Middle frontal gyrus (tissue), 1 donor: Measurements from ENCODE around the gene SLC66A3.
A peak's percentile ranks its signal among the peaks of the same experiment; 100 is the strongest.
"Not testable (repeated sequence)": the region's sequence is repeated elsewhere in the genome, so short reads cannot be mapped to it uniquely, and the experiment has no call there.

Experiments
- DNase-seq: peaks from one replicate; pipeline ENCODE4 v3.0.0-alpha.2; 2015; ENCODE audit warnings: low spot score; ENCODE audit errors: extremely low spot score

Gene SLC66A3

DNA sequence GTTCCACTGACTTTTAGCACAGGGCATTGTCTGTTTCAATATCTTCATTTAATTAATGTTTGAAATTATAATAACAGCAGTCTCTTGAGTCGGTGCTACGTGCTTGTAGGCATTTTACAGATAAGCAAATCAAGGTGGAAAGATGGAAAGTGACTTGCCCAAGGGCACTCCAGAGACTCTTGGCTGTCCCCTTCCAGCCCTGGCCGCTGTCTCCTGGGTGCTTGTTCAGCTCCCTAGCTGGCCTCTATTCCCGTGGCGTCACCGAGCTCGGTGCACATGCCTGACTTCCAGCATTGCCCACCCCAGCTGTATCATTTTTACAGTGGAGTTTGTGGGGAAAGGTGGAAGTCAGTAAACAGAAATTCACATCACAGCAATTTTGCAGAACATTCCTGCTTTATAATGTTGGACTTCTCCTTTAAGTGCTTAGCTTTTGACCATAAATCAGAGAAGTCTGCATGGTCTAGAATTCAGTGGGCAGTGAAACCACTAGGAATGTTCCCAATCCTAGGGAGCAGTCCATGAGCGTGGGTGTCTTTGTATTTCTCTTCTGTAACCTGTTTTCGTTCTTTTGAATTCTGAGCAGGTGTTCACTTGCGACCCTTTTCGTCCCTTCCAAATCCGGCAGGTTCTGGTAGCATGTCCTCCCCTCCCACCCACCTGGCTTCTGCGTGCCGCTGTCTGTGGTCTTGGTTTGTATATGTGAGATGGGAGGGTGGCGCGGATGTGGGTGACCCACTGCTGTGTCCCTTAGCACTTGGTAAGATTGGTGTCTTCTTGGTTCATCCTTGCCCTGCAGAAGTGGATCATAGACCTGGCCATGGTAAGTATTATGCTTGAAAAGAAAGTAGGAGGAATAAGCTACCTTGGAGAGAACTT is 8.4 kb downstream of the SLC66A3 start:
- no peak for DNase-seq

DNA sequence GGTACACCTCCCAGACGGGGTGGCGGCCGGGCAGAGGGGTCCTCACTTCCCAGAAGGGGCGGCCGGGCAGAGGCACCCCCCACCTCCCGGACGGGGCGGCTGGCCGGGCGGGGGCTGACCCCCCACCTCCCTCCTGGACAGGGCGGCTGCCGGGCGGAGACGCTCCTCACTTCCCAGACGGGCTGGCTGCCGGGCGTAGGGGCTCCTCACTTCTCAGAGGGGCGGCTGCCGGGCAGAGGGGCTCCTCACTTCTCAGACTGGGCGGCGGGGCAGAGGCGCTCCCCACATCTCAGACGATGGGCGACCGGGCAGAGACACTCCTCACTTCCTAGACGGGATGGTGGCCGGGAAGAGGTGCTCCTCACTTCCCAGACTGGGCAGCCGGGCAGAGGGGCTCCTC is 9.8 kb downstream of the SLC66A3 start:
- DNase-seq, result not testable (repeated sequence)

DNA sequence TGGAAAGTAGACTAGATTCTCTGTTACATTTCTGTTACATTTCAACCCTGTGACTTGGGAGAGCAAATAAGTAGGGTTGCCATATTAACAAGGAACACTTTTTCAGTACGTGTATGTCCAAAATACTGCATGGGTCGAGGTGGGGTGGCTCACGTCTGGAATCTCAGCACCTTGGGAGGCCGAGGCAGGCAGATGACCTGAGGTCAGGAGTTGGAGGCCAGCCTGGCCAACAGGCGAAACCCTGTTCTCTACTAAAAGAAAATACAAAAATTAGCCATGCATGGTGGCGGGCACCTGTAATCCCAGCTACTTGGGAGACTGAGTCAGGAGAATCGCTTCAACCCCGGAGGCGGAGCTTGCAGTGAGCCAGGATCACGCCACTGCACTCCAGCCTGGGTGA is 11.2 kb downstream of the SLC66A3 start:
- no peak for DNase-seq

DNA sequence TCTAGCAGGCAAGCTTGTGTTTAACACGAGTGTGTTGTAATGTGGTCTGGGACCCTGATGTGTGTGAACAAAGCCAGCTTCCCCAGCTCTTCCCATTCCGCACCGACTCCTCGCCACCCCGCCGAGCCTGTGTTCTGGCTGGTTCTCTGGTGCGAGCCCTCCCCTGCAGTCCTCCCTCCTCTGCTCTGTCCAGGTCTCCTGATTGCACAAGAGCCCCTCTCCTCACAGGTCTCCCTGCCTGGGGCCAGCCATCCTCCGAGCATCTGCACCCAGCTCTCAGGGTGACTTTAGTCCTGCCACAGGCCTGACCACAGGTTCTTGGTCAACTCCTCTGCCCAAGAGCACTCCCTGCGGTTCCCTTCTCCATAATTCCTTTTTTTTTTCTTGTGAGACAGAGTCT is 13.2 kb downstream of the SLC66A3 start:
- DNase-seq, result no peak

DNA sequence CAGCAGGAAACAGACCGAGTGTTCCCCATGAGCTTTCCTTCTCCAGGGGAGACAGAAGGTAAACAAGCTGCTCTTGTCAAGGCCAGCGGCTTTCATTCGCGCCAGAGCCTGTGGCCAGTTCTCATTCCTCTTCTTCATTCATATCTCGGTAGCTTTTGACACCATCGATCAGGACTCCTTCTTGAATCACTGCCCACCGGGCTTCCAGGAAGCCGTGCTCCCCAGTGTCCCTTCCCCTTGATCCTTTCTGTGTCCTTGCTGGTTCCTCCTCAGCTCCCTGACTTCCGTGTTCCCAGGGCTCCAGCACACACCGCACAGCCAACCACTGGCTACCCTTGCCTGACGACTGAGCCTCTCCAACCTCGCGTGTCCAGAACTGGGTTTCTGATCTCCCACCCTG is 14.1 kb downstream of the SLC66A3 start:
- DNase-seq, result no peak

DNA sequence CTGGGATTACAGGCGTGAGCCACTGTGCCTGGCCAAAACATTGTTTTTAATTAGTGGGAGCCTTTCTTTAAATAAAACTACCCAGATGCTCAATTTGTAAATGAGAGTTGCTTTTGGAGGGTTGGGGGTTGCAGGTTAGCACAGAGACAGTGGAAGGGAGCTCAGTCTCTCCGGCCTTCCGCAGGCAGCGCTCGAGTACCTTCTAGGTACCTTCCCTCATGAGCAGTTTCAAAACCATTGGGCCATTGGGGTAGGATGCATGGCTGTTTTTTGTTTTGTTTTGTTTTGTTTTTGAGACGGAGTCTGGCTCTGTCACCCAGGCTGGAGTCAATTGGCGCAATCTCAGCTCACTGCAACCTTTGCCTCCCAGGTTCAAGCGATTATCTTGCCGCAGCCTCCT is 19.0 kb downstream of the SLC66A3 start:
- no peak for DNase-seq

DNA sequence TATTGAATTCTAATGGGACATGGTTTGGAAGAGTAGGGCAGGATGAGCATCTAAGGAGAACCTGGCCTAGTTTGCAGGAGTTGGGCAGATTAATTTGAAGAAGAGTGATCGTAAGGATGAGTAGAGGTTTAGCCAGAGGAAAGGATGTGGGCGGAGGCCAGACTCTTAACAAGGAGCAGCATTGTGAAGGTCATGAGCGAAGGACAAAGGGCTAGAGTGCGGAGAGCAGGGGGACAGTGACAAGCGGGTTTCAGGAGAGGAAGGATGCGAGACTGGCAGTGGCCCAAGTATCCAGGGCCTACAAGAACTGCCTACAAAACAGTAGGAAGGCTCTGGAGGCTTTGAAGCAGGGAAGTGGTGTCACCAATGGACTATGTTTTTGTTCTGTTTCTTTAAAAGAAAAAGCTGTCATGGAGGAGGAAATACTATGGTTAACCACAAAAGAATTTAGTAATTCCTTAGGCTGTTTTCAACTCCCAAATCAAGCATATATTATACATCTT is 20.1 kb downstream of the SLC66A3 start:
- no peak for DNase-seq

DNA sequence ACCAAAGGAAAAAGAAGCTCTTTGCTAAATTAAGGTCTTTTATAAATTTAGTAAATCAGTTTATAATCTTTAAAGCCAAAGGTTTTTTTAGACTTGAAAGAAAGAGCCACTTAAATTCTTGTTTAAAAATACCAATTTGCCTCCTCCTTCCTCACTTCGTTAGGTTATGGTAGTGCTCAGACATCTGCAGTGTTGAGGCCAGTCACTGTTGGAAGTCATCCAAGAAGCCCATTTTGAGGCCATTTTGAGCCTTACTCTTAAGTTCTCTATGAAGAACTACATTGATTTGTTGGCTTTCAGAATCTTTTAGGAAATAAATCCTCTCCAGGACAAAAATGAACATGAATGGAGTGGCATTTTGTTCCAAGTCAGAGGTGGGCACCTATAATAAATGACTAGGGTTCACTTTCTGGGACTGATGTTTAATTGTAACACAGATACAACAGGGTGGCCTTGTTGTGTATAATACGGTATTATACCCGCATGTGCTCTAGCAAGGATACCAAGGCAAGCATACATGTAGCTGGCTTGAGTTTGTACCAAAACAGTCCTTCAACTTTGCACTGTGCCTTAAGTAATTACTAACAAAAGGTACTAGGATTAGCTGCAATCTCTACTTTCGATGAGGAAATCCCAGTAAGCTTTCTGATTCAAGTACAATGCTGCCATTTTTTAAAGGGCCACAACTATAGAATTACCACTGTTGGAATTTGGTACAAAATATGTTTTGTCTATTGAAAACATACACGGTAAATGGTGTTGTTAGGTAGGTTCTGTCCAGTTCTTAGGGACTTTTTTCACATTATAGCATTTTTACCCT is 22.8 kb downstream of the SLC66A3 start:
- peak; percentile 14 for DNase-seq

DNA sequence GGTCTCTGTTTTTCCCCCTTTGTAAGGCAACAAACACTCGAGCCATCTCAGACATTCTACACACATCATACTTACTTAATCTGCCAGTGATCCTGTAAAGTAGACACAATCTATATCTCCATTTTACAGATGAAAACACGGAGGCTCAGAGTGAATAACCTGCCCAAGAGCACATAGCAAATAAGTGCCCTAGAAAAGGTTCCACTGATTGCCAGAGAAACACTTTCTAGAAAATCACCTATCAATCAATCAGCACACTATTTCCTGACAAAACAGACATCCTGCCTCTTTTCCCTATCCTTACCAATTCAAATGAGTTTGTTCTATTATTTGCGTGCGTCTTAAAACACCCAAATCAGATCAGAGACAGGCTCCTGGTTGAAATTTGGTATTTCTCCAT is 23.9 kb downstream of the SLC66A3 start:
- no peak for DNase-seq

DNA sequence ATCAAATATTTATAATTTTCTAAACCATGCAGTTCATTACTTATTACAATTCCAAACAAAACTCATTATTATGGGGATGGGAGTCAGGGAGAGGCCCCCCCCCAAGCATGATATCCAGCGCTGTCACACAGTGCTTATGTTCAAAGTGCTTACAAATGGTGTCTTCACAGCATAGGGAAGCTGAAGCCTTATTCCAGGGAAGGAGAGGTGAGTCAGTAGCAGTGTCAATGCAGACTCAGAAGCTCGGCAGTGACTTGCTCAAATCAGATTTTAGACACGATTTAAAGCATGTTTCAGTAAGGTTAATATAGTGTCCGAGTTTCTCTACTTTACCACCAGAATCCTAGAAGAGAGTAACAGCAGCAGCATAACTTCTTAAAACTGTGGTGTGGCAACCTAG is 24.6 kb downstream of the SLC66A3 start:
- no peak for DNase-seq

DNA sequence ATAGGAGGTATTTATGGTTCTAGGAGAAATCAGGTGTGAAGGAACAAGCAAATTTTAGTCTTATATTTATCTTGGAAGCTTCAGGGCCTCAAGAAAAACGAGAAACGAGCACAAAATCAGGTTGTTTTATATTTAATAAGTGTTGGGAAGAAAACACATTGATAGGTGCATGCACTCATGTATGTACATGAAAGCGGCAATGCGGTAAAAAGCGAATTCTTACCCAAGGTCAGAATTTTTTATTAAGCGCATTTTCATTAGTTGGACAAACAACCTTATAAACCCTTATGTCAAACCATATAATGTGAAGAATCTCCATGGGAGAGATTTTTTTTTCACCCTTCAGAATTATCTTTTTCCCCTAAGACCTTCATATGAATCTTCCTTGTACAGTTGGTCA is 25.4 kb downstream of the SLC66A3 start:
- DNase-seq, result no peak

DNA sequence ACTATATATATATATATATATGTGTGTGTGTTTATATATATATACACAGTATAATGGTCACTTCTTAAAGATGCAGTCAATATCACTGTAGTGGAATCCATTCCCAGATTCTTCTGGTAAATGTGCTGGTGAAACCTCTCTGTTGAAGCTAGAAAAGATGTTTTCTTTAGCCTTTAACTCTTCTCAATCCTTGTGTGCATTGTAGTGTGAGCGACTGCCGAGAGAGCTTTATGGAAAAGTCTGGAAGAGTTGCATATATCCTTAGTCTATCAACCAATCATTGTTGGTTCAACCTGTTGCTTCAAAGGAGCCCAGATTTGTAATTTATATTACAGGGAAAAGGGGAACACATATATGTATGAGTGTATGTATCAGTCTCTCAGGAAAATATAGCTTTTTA is 27.7 kb downstream of the SLC66A3 start:
- DNase-seq, result no peak

DNA sequence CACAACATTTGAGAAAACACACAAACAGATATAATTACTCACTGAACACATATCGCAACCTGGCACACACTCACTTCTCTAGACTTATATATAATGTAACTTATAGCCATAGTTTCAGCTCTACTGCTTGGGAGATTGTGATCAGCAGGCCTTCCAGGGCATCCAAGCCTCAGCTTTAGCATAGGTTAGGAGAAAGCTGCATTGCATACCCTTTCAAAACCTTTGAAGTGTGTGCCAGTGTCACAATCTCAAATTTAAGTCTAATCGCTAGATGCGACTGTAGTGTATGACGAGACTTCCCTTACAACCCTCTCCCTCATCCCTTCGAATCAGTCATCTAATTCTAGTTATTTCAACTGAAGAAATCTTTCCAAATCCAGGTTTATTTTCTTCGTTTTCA is 30.9 kb downstream of the SLC66A3 start:
- no peak for DNase-seq

DNA sequence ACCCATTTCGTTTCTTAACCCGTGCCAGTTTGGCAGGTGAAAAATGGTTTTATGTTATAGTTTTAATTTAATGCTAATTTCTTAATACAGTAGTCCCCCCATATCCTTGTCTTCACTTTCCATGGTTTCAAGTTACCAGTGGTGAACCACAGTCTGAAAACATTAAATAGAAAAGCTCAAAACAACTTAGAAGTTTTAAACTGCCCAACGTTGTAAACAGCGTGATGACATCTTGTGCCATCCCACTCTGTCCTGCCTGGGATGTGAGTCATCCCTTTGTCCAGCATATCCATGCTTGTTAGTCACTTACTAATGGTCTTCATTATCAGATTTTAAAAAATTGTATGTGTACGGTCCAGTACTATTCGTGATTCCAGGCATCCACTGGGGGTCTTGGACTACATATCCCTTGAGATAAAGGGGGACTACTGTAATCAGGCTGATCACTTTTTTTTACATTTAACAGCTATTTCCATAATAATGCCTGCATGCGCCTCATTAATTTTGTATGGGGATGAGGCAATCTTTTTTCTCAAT is 31.9 kb downstream of the SLC66A3 start:
- DNase-seq, result no peak

DNA sequence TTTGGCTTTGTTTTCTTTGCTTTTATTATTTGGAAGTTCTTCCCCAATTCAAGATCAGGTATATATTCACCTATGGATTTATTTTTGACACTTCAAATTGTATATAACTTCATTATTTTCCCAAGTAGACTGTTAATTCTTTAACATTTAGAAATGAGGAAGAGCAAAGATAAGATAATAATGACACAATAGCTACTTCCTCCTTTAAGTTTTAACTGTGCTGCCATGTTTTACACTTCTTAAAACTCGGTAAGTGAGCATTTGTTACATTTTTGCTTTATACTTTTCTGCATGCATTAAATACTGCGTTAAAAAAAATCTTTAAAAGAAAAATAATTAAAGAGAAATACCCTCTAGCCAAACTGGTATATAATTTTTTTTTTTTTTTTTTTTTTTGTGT is 32.5 kb downstream of the SLC66A3 start:
- DNase-seq, result no peak

DNA sequence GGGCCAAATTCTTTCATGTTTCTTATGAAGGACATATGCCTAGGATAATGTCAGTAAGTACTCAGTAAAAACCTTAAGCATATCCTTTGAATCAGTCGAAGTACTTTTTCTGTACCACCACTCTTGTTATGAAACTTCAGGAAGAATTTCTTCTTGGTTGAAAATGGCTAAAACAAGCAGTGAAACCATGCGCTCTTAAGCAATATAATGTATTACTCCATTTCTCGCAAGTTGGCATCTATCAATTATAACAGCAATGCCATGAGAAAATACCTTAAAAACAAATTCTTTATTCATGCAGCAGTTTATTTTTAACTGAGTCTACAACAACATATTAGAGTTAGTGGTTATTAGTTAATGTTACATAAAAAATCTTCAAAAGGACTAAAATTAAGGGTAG is 41.0 kb downstream of the SLC66A3 start:
- no peak for DNase-seq

DNA sequence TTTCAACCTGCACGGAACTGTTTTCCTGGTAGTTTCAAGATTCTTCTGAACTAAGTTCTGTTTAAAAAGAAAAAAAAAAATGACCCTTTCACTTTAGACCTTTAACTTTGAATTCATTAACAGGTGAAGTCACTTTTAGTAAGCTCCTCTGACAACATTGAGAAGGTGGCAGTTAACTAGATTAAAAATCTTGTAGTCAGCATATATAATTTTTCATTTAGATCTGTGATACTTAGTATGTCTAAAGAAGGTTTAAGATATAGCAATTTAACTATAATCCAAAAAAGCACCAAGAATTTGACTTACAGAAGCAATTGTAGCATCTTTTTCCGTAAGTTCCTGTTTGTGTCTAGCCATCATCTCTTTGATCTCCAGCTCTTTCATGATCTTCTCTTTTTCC is 45.4 kb downstream of the SLC66A3 start:
- no peak for DNase-seq

DNA sequence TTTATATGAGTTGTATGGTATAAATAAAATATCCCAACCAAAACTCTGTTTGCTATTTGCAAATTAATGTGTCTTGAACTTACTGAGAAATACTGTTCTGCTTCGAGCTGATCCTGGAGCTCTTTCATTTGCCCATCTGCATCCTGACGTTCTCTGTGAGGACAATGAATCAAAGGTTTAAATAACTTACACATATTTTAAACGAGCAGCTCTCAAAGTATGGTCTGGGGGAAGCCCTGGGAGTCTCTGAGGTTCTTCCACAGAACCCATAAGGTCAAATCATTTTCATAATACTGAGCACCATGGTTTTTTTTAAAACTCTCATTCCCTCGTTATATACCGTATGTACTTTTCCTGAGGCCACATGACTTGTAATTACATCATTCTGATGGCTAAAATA is 46.7 kb downstream of the SLC66A3 start:
- DNase-seq, result no peak

DNA sequence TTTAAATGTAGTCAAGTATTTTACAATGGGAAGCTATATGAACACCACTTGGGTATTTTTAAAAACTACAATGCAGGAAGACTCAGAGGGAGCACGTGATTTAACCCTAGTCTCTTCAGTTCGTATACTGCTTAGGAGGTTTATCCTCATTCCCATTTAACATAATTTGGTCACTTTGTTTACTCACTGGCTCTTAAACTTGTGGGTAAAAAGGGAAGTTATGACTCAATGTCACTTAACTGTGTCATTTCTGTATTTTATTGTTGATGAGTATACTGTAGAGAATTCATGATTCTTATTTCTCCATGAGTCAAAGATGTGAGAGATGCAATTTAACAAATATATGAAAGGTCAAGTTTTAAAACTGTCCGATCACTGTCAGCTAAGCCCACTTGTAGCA is 48.2 kb downstream of the SLC66A3 start:
- DNase-seq, result no peak

DNA sequence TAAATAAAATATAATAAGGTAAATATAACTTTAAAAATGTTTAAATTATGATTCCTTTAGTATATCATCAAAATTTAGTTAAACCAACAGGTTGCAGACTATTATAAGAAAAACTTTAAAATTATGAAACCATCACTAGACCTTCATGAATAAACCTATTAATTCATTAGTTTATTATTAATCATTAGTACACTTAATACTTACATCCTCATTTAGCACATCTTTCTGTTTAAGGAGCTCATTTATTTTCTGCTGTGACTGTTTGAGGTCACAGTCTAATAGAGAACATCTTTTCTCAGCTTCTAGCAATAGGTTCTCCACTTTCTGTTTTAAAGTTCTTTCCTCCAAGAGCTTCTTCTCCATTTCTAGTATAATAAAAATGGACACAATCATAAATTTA is 52.8 kb downstream of the SLC66A3 start:
- DNase-seq, result no peak

DNA sequence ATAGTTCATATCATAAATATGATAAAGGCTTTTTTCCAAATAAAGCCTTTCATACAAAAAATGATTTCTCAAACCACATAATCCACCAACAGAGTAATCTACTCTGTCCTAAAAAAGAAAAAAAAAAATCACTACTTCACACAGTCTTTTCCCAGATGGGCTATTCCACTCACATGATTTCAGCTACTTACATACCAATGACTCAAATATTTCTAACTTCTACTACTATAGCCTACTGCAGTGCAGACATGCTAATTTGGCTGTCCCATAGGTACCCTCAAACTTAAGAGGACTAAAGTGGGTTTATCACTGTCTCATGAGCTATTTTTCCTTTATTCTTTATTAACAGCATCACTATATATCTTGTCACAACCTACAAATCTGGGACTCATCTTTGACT is 57.4 kb downstream of the SLC66A3 start:
- DNase-seq, result no peak

DNA sequence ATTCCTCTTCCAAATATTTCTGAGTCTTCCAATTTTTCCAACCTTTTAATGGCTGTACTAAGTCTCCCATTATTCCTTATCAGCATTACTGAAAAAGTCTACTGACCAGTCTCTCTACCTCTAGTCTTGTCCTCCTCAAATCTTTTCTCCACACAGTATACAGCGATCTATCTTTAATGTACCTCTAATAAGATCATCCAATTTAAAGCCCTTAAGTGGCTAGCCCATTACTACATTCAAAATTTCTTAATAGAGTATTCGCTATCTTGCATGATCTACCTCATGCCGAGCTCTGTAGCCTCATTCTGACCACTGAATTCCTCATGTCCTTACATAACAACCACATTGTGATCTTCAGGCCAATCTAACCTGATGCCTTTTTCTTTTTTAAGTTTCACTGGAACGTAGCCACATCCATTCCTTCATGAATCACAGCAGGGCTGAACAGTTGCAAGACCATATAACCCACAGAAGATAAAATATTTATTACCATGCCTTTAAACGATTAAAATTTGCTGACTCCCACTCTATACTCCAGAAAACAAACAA is 57.9 kb downstream of the SLC66A3 start:
- no peak for DNase-seq
